NK-92 treated with Interleukin-12 subunit alpha and Interleukin-12 subunit beta, amount 100 ng/mL, for 24 hours (cell line): Measurements from ENCODE around the gene ELOVL6.
A peak's percentile ranks its signal among the peaks of the same experiment; 100 is the strongest.
"Not testable (repeated sequence)": the region's sequence is repeated elsewhere in the genome, so short reads cannot be mapped to it uniquely, and the experiment has no call there.

Source experiments
- DNase-seq: peaks from one replicate; lab custom pipeline; 2025; lab: John Stamatoyannopoulos, UW

The ELOVL6 gene

DNA sequence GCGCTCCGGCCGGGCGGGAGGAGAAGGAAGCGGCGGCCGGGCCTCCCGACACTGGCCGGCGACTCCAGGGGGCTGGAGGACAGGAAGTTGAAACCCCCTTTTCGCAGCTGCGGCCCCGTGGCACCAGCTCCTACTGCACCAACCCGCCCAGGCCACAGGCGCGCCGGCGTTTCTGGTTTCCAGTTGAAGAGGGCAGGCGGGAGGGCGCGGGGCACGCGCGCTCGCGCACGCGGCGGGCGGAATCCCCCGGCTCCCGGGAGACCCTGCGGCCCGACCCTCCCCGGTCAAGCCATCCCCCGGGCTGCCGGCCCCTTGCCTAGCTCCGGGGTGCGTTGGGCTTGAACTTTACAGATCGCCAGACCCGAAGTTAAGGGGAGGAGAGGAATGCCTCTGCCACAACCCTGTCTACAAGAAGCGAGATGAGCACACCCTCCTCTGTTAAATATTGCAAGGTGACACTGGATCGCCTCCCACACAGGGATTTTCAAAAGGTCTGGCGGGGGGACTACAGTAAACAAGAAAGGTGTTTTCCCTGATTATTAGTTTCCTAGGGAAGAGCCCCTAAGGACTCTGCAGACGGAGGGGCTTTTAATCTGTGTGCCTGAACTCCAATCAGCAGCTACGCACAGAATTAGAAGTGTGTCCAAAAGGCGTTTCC lies 1.4 kb downstream of the ELOVL6 start:
- peak; percentile 50 for DNase-seq

- DNase-seq = peak; percentile 53
These were observed 2.1 kb downstream of the ELOVL6 start for GRCh38 chr4:110196206-110196870.

DNA sequence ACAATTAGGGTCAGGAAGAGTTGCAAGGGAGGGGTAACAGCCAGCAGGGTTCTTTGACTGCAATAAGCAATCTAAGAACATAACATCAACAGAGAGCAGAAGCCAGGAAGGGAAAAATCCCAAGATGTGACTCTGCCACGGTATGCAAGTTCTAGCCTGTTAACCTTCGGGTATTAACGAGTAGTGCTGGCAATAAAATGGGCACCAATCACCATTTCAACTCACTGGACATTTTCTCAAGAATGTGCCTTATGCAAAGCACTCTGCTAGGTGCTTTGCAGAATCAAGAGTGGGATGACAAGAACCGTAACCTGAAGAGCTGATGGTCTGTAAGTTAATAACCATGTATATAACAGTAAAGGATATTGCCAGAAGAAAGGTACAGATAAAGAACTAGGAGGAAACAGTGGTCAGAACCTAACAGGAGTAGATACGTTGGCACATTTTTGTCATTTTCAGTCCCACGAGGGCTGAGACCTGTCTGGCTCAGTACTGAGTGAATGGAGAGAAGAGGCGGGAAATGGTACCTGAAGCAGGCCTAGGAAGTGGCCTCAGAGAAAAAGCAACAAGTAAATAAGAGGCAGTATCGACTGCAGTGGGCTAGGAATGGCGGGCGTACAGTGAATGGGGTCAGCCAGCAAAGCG lies 2.7 kb downstream of the ELOVL6 start:
- no peak for DNase-seq

DNA sequence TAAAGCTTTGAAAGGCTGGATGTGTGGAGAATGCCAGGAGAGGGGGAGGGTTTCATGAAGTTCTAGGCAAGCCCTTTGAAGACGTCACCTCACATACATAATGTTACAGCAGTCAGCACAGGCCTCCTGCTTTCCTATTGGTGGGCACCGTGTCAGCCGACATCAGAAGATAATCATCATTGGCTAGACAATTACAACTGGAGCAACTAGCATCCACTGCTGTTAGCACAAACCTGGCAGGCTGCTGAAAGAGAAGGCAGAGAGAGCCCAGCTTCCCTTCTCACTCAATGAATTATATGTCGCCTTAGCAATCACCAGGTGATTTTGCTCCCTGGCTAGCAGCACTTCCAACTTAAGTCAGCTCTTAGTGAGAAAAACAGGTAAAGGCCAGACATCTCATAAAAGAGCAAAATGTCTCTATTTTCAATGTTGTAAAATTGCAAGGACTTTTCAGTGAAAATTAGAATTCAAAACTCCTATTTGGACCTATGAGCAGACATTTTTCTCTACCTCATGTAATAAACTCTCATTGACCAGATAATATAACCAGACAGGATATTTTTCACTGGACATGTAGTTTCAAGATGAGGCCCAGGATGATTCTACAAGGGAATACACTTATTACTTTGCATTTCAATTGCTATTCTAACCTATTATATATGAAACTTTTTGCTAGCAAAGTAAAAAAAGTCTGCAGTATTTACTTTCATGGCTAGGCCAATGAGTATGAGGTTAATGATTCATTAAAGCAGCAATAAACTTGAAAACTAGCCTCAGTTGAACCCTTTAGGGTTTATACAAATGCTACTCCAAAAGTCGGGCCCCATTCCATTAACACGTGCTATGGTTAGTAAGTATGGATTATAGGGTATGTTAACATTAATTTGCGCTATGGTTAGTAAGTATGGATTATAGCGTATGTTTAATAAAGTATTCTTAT lies 4.3 kb downstream of the ELOVL6 start:
- no peak for DNase-seq

DNA sequence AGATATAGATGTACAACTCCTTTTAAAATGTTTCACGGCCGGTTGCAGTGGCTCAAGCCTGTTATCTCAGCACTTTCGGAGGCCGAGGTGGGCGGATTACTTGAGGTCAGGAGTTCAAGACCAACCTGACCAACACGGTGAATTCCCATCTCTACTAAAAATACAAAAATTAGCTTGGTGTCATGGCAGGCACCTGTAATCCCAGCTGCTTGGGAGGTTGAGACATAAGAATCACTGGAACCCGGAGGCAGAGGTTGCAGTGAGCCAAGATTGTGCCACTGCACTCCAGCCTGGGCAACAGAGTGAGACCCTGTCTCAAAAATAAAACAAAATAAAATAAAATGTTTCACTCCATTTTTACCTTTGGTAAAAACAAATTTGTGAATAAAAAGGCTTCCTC lies 5.1 kb downstream of the ELOVL6 start:
- DNase-seq = not testable (repeated sequence)

DNA sequence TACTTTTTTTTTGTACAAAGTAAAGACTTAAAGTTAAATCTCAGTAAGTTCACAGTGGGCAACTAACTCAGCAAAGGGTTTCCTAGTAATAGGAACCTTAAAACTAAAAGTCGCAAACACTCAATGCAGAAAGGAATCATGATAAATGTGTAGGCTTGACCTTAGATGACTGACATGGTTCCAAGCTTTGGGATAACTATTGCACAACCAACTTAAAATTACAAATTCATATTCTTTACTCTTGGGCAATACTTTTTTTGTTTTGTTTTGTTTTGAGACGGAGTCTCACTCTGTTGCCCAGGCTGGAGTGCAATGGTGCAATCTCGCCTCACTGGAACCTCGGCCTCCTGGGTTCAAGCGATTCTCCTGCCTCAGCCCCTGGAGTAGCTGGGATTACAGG lies 8.2 kb downstream of the ELOVL6 start:
- DNase-seq = no peak

DNA sequence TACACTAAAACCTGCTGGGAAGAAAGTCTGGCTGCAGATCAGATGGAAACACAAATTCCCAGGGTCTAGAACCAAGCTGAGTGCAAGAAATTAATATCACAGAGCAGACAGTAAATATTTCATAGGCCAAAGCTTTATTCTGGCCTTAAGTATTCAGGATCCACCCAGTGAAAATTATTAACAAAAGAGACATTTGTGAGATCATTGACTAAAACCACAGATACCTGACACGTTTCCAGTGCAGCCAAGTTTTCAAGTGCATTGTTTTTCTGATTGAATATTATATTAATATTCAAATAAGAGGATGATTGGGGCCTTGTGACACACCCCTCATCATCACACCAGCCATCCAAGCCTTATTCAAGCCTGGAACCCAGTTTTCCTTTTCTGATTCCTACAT lies 10.3 kb downstream of the ELOVL6 start:
- DNase-seq = no peak

- DNase-seq = no peak
These were observed 13.6 kb downstream of the ELOVL6 start for GRCh38 chr4:110184791-110185155.

GRCh38 chr4:110184140-110184790 lies 14.2 kb downstream of the ELOVL6 start:
- no peak for DNase-seq

- DNase-seq = no peak
These were observed 14.8 kb downstream of the ELOVL6 start for GRCh38 chr4:110183643-110184042.

DNA sequence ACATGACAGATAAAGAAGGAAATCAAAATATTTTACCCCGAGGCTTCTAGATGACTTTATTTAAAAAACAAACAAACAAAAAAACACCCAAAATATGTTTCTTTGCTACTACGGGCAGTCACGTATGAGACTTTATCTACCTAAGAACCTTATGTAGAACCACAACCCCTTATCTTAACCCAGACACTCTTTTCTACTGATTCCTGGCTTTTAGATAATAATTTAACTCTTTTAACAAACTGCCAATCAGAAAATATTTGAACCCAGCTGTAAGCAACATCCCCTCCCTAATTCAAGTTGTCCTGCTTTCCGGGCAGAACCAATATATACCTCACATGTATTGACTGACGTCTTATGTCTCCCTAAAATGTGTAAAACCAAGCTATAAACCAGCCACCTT lies 15.4 kb downstream of the ELOVL6 start:
- no peak for DNase-seq

- no peak for DNase-seq
These were observed 16.5 kb downstream of the ELOVL6 start for GRCh38 chr4:110181890-110182289.

- no peak for DNase-seq
These were observed 22.8 kb downstream of the ELOVL6 start for GRCh38 chr4:110175634-110176033.

DNA sequence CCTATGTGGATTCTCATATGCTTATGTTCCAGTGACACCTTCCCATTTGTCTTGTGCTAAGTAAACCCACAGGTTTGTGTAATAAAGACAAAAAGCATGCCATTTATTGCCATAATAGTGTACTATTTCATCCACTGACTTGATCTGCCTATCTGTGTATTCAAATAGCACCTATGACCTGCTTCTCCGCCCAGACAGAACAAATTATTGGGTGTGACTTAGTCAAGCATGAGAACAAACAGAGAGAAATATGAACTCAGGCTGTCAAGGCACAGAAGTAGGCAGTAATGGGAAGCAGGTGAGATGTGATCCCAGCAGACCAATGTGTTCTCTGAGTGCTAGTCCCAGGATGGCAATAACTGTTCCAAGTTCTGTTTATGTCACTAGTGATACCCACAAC lies 25.4 kb downstream of the ELOVL6 start:
- DNase-seq = no peak

GRCh38 chr4:110171971-110172370 lies 26.4 kb downstream of the ELOVL6 start:
- DNase-seq = no peak

DNA sequence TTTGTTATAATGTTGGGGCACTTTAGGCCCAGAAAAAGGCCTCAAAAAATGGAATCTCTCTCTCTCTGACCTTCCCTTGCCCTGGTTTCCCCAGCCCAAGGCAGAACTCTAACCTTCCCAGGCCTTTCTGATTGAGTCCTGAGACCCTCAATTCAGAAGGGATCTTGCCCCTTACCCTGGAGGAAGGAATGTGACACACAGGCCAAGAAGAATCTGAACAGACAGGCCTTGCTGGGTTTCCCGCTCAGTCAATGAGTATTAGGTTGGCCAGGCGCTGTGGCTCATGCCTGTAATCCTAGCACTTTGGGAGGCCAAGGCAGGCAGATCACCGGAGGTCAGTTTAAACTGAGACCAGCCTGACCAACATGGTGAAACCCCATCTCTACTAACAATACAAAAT lies 27.6 kb downstream of the ELOVL6 start:
- DNase-seq = no peak

DNA sequence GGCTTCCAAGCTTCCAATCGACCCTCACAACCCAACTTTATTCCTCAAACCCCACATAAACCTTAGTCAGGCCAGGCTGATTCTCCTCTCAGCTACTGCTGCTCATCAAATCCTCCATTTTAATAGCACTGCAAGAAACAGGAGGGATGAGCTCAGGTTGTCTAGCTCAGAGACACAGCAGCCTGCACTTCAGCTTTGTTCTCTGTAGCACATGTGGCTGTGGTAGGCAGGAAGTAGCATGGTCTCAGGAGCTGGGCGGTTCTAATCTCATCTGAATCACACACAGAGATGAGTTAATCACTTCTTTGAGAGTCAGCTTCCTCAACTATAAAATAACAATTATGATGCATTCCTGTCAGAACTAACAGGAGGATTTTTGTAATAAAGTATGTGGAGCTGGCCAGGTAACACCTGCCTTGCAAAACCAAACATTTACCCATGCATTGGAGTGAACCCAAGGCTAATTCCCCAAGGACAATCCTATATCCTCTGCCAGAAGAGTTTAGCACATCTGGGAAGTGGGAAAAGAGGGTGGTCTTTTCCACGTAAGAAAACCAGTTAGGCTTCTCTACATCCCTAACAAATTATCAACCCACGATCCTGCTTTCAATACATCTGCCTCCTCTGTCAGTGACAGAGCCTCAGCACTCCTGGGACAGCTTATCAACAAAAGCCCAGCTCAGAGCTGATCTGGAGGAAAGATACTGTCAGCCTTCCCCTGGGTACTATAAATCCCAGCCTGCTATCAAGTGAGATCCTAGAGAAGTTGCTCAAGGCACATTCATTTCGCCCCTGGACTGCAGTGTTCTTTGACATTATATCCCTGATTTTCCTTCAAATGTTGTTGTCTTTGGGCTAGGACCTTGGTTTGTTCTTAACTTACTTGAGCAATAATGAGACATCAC lies 32.8 kb downstream of the ELOVL6 start:
- peak; percentile 18 for DNase-seq

DNA sequence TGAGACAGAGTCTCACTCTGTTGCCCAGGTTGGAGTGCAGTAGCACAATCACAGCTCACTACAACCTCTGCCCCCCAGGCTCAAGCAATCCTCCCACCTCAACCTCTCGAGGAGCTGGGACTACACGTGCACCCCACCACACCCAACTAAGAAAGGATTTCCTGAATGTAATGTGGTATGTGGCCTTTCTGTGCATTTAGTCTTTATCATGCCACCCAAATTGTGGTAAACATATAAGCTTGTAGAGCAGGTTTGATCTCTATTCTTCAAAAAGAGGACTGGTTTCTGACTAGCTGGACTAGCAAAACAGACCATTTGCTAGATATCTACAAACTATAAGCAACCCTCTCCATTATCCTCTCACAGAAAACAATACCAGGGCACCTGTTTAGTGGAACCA lies 33.6 kb downstream of the ELOVL6 start:
- DNase-seq = no peak

DNA sequence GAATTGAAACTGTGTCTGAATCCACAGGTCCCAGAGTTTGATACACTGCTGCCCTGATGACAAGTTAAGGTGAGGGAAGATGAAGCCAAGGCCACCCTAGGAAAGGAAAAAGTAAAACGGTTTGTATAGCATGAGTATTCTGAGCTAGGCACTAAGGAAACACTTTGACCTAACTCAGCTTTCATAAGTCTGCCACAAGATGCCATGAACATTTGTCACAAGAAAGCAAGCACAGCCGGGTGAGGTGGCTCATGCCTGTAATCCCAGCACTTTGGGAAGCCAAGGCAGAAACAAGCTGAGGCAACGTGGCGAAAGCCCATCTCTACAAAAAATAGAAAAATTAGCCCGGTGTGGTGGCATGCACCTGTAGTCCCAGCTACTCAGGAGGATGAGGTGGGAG lies 34.2 kb downstream of the ELOVL6 start:
- DNase-seq = no peak

- DNase-seq = no peak
These were observed 34.9 kb downstream of the ELOVL6 start for GRCh38 chr4:110163327-110164069.
